ENCODE data around the gene TUSC2.
A peak's percentile ranks its signal among the peaks of the same experiment; 100 is the strongest.
"Not testable (repeated sequence)": the region's sequence is repeated elsewhere in the genome, so short reads cannot be mapped to it uniquely, and the experiment has no call there.

The TUSC2 gene

GRCh38 chr3:50294492-50295403 lies 33.3 kb downstream of the TUSC2 start:
- no peak for DNase-seq (ENCODE audit: low read depth in 2 of 2)

GRCh38 chr3:50294089-50294488 lies 33.9 kb downstream of the TUSC2 start:
- DNase-seq (ENCODE audit: low read depth in 2 of 2), result no peak

- DNase-seq (ENCODE audit: low read depth in 2 of 2), result no peak
Observed at GRCh38 chr3:50293079-50293801, 34.8 kb downstream of the TUSC2 start.

- peak; percentile 93 to 95 for DNase-seq (ENCODE audit: low read depth in 2 of 2)
Observed at GRCh38 chr3:50292159-50293078, 35.6 kb downstream of the TUSC2 start, which contains the start of gene IFRD2. Gene IFRD2 (minus strand): TSS chr3:50292429. CDS start chr3:50292274, 155 bp downstream.

GRCh38 chr3:50290161-50290641 lies 37.8 kb downstream of the TUSC2 start:
- DNase-seq (ENCODE audit: low read depth in 2 of 2), result no peak

- no peak for DNase-seq (ENCODE audit: low read depth in 2 of 2)
Observed at GRCh38 chr3:50289130-50289529, 38.9 kb downstream of the TUSC2 start.

- DNase-seq (ENCODE audit: low read depth in 2 of 2), result no peak
Observed at GRCh38 chr3:50288387-50289007, 39.5 kb downstream of the TUSC2 start.

GRCh38 chr3:50287262-50287661 lies 40.8 kb downstream of the TUSC2 start:
- DNase-seq (ENCODE audit: low read depth in 2 of 2), result no peak

- DNase-seq (ENCODE audit: low read depth in 2 of 2), result no peak
Observed at GRCh38 chr3:50286322-50287227, 41.4 kb downstream of the TUSC2 start.

- not testable (repeated sequence) for DNase-seq (ENCODE audit: low read depth in 2 of 2)
Observed at GRCh38 chr3:50284121-50284520, 43.9 kb downstream of the TUSC2 start.

GRCh38 chr3:50279255-50280016 lies 48.6 kb downstream of the TUSC2 start:
- DNase-seq (ENCODE audit: low read depth in 2 of 2), result no peak

GRCh38 chr3:50278880-50279224 lies 49.2 kb downstream of the TUSC2 start, which contains the start of gene LSMEM2:
Gene LSMEM2 (plus strand): TSS chr3:50279087. CDS start chr3:50279114, 27 bp downstream.
- DNase-seq (ENCODE audit: low read depth in 2 of 2), result no peak

GRCh38 chr3:50278123-50278879 lies 49.7 kb downstream of the TUSC2 start:
- no peak for DNase-seq (ENCODE audit: low read depth in 2 of 2)

GRCh38 chr3:50276762-50277101 lies 51.3 kb downstream of the TUSC2 start:
- DNase-seq (ENCODE audit: low read depth in 2 of 2), result no peak

GRCh38 chr3:50275996-50276761 lies 51.8 kb downstream of the TUSC2 start:
- no peak for DNase-seq (ENCODE audit: low read depth in 2 of 2)

- DNase-seq (ENCODE audit: low read depth in 2 of 2), result no peak
Observed at GRCh38 chr3:50275141-50275995, 52.7 kb downstream of the TUSC2 start.

Measured in stimulated activated CD8-positive, alpha-beta memory T cell treated with anti-CD3 and anti-CD28 coated beads, Interleukin-15, amount 100 ng/mL, for 48 hours (primary cell).